GM18951 (cell line): ENCODE data around the gene TNS4.

ENCODE experiments used
- POLR2A ChIP-seq: IDR thresholded peaks from 4 replicates; pipeline ENCODE4 v1.6.1; 2011; ENCODE audit warnings: mild to moderate bottlenecking; ENCODE audit not compliant: insufficient read length, insufficient read depth; ENCODE audit errors: extremely low read depth
- in situ Hi-C: fragments of 300-500 bp; cut with MboI; formaldehyde crosslinking; loops from one replicate; pipeline ENCODE4 v1.12.0; 2022; ENCODE audit warnings: low sequenced_read_pairs, mixed read lengths, inconsistent platforms; ENCODE audit not compliant: unreplicated experiment

TNS4 gene

GRCh38 chr17:40518401-40519088 is 17.1 kb upstream of the TNS4 start:
- TF ChIP-seq POLR2A = no peak

GRCh38 chr17:40517981-40518380 is 16.6 kb upstream of the TNS4 start:
- in situ Hi-C loops = no loop called here

More at GRCh38 chr17:40518401-40519088, 17.1 kb upstream of the TNS4 start:
- in situ Hi-C loops = no loop called here

GRCh38 chr17:40517286-40517662 is 15.9 kb upstream of the TNS4 start:
- no peak for TF ChIP-seq POLR2A
- in situ Hi-C loops = no loop called here

More at GRCh38 chr17:40517981-40518380, 16.6 kb upstream of the TNS4 start:
- no peak for TF ChIP-seq POLR2A

- in situ Hi-C loops = no loop called here
Observed at GRCh38 chr17:40516581-40517285, 15.3 kb upstream of the TNS4 start.

GRCh38 chr17:40515491-40516041 is 14.1 kb upstream of the TNS4 start:
- TF ChIP-seq POLR2A = no peak
- in situ Hi-C loops = no loop called here

More at GRCh38 chr17:40516581-40517285, 15.3 kb upstream of the TNS4 start:
- TF ChIP-seq POLR2A = no peak

- in situ Hi-C loops = no loop called here
- no peak for TF ChIP-seq POLR2A
Observed at GRCh38 chr17:40515011-40515410, 13.6 kb upstream of the TNS4 start.

GRCh38 chr17:40514013-40514875 is 12.8 kb upstream of the TNS4 start:
- in situ Hi-C loops = no loop called here
- TF ChIP-seq POLR2A = no peak

GRCh38 chr17:40511667-40512220 is 10.3 kb upstream of the TNS4 start:
- TF ChIP-seq POLR2A = no peak
- in situ Hi-C loops = no loop called here

GRCh38 chr17:40511136-40511535 is 9.7 kb upstream of the TNS4 start:
- TF ChIP-seq POLR2A = no peak
- in situ Hi-C loops = no loop called here

GRCh38 chr17:40510328-40510648 is 8.9 kb upstream of the TNS4 start:
- in situ Hi-C loops = no loop called here
- no peak for TF ChIP-seq POLR2A

- no peak for TF ChIP-seq POLR2A
- in situ Hi-C loops = no loop called here
Observed at GRCh38 chr17:40509626-40510327, 8.4 kb upstream of the TNS4 start.

GRCh38 chr17:40506786-40507185 is 5.4 kb upstream of the TNS4 start:
- in situ Hi-C loops = no loop called here
- no peak for TF ChIP-seq POLR2A

GRCh38 chr17:40503154-40503553 is 1.7 kb upstream of the TNS4 start:
- in situ Hi-C loops = no loop called here
- TF ChIP-seq POLR2A = no peak

GRCh38 chr17:40502716-40503115 is 1.3 kb upstream of the TNS4 start:
- no peak for TF ChIP-seq POLR2A
- in situ Hi-C loops = no loop called here
